T-helper 22 cell (primary cell): ENCODE data around the gene CNTNAP3.
"Not testable (repeated sequence)": the region's sequence is repeated elsewhere in the genome, so short reads cannot be mapped to it uniquely, and the experiment has no call there.

Experiments used
- DNase-seq: peaks from one replicate; pipeline ENCODE4 v3.0.0-alpha.2; 2020; ENCODE audit warnings: low read depth

The CNTNAP3 gene

DNA sequence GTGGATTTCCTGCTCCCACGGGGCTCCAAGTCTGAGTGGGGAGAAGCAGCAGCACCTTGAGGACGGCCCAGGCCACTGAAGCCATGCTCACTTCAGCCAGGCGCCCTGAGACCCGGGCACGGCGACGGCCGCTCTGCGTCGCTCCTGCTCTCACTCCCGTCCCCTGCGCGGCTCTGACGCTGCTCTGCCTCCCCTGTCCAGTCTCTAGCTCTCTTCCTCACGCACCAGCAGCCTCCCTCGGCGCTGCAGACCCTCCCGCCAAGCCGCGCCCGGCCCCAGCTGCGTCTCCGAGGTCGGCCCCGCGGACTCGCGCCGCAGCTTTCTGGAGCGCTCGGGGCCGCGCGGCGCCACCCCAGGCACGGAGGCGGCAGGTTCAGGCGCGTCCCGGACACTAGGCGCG is at the start of gene CNTNAP3:
Gene CNTNAP3 (minus strand): TSS at position 188 of the 400 bp plus-strand sequence. CDS start 103 bp downstream, at position 85.
- DNase-seq: not testable (repeated sequence)

DNA sequence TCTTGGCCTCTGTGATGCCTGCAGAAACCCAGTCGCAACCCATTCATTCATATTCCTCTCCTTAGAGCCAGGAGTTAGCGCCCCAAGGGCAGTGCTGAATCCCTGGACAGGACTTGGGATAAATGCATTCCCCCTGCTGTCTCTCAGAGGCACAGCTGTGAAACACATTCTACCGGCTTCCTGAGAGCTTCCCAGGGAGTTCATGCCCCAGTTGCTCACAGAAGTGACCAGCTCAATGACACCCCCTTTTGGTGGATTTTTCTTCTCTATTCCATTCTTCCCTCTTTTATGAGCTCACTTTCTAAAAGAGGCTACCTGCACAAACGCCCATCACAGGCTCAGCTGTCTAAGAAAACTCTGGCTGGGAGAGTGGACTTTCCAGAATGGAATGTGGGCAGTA is 8.0 kb downstream of the CNTNAP3 start:
- not testable (repeated sequence) for DNase-seq

DNA sequence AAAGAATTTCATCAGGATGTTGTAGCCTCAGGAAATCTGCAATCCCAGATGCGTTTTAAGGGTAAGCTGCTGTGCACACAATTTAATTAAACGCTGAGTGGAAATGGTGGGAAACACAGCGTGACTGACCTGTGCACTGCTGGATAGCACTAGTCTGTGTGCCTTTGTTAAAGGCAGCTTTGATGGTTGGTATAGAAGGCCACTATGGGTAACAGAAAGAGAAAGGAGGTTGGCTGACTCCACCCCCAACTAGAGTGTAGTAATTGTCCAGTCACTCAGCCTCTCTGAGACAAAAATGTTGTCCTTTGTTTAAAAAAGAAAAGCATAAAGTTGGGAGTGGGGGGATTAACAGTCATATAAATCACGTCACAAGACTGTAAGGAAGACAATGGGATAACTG is 45.5 kb downstream of the CNTNAP3 start:
- DNase-seq: not testable (repeated sequence)

DNA sequence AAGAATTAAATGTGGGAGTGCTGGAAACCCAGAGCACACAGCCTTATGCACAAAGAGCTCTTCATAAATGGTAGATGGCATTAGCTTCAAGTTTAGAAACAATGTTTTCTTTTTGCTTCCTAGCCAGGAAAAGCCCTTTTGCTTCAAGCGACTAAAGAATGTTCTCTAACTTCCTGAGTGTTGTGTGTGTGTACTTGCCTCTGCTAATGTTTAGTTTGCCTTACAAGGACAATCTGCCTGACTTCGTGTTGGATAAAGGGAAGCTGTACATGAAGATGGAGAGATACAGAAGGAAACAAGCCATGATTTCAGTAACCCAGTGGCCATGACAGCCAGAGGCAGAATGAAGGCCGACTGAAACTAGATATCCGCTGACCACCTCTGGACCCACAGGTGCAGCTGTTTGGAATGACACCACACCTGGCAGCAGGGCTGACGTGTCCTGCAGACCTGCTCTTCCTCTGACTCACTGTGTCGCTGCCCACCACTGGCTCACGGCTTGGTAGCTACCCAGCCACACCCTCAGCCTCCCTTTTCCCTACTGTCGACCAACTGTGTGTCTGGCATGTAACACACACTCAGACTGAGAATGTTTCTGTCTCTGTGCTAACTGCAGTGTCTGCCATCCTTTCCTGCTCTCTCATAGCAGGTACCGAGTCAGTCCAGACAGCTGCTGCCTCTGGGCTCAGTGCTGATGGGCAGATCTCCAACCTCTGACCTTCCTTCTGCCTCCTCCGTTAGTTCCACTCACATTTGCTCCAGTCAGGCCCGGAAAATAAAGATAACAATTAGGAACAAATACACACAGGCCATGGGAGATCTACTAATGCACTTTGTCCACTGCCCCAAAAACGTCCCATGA is 55.6 kb downstream of the CNTNAP3 start:
- DNase-seq: not testable (repeated sequence)

DNA sequence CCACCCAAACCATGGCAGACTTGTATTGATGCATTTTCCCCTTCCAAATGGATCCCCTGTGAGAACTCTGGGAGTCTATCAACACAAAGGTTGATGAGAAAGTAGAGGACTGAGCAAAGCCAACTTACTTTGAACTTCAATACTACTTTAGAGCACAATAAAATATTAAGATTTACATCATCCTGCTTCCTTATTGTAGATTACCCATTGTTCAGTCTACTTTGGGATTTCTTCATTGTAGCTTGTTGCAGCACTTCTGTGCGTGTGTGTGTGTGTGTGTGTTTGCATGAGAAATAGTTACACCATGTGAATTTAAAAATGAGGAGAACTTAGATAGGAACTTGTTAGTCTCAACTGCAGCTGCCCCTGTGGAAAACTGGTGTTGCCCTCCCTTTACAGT is 72.0 kb downstream of the CNTNAP3 start:
- DNase-seq: not testable (repeated sequence)

DNA sequence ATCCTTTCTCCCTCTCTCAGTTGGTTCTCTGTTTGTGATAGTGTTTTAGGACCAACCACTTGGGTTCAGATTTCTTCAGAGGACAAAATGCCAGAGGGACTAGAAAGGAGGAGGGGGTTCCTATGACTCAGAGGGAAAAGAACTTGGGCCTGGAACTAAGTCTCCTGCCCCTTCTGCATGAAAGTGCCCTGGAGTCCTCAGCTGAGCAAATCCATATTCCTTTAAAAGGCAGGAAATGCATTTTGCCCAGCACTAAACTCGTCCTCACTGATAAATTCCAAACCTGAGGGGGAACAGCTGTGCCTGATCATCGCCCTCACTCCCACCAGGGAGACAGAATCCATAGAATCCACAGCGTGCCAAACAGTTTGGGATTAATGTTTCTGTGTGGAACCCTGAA is 78.2 kb downstream of the CNTNAP3 start:
- DNase-seq: not testable (repeated sequence)

DNA sequence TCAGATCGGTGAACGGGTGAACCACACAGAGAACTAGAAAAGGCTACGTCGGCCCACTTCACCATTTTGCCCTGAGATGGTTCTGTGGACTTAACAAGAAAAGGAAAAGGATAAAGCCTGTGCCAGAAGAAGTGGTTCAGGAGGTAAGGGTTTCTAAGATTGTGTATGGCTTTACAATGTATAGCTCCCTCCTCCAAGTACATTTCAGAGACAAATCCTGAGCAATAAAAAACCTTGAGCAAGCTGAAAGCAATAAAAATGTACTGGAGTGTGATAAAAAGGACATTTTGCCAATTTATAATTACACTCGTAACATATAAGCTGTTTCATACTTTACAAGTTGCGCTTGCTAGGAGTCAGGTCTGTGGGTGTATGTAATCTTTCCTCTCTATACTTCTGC is 81.3 kb downstream of the CNTNAP3 start:
- not testable (repeated sequence) for DNase-seq

DNA sequence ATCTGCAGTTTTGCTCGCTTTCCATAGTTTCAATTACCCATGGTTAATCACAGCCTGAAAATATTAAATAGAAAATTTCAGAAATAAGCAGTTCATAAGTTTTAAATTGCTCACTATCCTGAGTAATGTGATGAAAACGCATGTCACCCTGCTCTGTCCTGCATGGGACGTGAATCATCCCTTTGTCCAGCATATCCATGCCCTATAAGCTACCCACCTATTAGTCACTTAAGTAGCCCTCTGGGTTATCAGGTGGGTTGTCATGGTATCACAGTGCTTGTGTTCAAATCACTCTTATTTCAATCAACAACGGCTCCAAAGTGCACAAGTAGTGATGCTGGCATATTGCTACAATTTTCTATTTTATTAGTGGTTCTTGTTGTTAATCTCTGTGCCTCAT is 82.1 kb downstream of the CNTNAP3 start:
- not testable (repeated sequence) for DNase-seq

DNA sequence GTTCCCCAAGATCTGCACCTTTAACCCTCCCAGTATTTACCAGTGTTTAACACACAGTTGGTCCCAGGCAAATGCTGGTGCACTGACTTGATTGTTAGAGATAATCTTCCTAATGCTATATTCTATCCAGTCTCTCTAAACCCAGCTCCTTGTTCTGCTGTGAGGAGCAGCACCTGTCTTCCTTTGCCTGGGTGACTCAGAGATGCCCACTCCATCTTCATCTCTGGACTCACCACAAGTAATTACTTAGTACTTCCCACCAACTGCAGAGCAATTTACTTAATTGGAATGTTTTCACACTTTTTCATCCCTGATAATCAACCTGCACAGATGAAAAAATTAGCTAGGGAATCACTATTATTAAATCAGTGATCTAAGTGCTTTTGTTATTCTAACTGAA is 87.6 kb downstream of the CNTNAP3 start:
- DNase-seq: not testable (repeated sequence)

DNA sequence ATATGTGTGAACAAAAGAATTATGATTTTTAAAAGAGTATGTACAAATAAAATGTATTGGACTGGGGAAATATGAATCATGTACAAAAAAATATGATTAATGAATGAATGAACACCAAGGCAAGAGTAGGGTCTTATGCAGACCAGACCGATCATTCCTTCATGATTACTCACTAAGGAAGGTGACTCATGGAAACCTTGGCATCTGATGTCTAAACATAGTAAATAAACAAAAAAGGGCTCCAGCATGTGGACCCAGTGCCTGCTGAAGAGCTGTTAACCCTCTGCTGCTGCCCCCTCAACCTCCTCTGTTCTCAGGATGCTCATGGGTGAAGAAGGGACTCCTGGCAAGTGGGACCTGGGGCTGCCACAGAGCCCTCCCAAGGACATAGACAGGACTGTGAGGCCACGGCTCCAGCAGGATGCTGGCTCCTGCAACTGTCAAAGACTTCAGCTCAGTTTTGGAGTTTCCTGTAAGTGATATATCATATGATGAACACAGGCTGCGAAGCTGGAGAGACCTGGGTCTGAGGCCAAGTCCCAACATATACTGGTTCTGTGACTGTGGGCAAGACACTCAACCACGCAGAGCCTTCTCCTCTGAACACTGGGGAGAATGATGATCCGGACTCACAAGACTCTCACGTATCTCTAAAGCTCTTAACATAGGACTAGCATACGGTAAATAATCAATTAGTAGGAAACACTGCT is 89.8 kb downstream of the CNTNAP3 start:
- DNase-seq: not testable (repeated sequence)

DNA sequence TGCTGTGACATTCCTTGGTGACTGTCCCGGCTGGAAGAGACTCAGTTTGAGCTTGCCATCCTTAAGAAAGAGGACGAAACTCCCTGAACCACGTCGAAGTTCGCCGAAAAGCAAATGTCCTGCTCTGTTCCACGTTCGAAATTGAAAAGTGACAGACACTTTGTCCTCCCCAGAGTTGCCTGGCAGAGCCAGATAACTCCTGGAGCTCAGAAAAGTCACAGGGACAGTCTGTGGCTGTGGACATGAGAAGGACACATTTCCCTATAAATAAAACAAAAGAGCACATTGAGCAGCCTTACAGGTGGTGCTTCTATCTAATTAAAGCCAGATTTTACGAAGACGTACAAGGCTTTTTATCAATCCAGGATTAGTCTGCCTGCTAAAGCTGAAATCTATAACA is 116.6 kb downstream of the CNTNAP3 start:
- not testable (repeated sequence) for DNase-seq

DNA sequence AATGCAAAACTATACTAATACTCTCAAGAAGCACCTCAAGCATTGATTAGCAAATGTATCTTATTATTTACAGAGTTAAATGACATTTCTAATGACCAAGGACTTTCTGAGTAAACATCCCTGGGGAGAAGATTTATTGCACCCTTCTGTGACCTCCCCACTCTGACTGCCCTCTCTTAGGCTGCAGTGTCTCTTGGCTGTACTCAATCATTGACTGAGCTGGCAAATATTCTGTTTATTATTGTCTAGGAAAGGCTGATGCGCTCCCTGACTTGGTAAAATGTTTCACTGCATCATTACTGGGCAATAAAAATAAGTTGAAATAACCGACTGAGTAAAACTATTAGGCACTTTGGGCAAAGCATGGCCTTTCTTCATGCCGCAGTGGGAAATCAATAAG is 130.3 kb downstream of the CNTNAP3 start:
- DNase-seq: not testable (repeated sequence)

DNA sequence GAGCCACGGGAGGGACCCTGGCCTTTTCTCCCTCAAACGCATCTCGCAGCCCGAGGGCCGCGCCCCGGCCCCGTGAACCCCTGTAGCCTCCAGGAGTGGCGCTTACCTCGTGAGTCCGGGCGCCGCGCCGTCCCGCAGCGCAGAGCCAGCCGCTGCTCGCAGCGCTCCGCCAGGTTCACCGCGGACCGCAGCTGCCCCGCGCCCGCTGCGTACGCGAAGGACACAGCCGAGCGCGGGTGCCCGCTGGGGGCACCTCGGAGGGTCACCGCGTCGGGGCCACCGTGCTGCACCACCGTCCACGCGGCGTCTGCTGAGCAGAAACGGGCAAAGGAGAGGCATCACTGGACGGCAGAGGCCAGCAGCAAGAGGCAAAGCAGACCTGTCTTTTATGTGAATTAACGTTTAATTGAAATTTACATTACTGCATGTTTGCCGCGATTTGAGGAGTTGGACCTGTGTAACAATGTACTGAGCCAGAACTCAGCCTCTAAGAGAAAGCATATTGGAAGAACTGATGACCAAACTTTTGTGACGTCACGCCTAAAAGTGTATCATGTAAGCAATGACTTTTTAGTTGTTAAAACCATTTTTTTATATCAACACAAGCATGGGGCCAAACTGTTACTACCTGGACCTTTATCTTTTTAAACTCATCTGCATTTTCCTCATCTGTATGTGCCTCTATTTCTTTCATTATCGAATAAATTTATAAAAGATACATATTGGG is 155.0 kb downstream of the CNTNAP3 start:
- not testable (repeated sequence) for DNase-seq

DNA sequence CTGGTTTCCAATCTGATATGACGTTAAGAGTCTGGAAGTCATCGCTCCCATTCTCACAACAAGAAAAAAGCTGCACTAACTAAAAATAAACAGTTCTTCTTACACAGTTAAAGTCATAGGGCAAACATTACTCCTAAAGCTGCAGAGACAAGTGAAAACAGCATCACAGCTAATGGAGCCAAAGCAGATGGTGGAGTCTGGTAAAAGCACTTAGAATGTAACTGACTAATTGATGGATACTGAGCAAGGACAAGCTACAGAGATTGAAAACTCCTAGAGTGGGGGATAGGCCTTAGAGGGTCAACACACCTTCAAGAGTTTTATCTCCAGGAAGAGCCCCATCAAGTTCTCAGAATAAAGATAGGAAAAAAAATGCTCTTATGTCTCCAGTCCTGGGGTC is 166.6 kb downstream of the CNTNAP3 start:
- DNase-seq: not testable (repeated sequence)

DNA sequence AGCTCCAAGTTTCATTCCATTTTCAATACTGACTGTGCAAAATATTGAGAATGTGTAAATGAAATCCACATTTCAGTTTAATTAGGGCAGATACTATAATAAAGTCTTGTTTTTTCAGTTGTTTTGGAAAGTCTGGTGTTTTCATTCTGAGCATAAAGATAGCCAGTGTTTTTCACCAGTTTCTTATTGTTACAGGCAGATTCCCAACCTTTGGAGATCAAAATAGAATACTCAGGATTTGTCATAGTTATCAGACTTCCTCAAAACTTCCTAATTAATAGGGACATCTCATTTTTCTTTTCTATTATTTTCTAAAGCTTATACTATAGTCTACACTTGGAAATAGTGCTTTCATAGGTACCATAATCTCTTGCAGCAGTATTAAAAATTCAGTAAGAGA is 176.2 kb downstream of the CNTNAP3 start:
- DNase-seq: not testable (repeated sequence)

DNA sequence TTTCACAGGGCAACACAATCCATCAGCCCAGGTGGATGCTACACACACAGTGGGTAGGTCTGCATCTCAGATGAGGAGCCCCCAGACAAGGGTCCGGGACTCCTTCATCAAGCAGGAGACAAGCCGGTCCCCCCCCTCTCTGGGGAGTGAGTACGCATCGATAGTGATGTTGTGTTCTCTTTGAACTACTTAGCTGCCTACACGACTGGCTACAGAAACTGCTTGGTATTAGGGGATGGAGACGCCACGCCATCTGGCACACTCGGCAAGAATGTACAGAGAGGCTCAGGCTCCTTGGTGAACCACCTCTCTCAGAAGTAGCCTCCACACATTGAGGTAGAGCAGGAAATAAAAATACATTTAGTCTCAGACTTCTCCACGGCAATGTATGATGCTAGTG is 179.8 kb downstream of the CNTNAP3 start:
- DNase-seq: no peak

DNA sequence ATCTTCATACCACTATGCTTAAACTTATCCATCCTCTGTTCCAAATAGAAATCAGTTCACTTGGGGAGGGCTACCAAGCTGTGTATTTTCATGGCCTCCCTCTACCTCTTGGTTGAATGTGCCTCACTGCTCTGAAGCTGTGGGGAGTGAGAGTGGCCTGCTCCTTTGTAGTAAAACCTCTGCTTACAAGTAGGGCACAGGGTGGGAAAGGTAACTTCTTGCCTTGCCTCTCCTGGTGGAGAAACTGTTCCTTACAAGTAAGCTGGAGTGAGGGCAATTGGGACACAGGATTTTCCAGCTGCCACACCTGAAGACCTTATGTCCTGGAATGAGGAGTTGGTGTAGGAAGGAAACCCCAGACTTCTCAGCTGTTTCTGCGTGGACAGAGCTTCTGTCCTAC is 190.8 kb downstream of the CNTNAP3 start:
- not testable (repeated sequence) for DNase-seq

DNA sequence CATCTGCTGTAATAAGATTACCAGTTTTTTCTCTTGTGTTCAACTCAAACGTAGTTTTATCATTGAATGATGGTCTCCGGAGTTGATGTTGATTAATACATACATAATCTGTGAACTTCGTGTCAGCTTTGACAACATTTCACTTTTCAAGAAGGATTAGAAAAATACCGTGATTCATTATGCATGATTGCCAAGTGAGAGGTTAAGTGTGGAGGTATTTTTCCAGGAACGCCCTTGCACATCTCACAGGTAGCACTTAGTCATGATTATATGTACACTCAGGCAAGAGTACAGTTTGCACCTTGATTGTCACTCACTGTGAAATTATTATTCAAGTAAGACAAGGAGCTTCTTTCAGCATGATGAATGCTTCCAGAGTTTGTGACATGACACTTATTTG is 202.7 kb downstream of the CNTNAP3 start:
- not testable (repeated sequence) for DNase-seq

DNA sequence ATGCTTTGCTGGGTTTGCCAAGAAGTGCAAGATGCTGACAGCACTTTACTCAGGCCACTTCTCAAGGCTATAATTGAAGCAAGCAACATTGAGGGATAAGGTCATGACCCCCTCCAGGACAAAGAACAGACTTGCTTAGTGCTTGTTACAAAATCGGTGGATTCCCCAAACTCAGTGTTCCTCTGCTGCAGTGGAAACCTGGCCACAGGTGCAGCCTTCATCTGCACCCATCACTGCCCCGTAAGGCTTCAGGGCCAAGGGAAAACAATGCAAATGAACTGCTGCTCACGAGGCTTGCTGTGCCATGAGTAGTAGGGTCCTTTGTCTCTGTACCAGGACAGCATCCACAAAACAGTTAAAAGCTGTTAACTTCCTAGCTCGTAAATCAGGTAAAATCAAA is 205.4 kb downstream of the CNTNAP3 start:
- not testable (repeated sequence) for DNase-seq

DNA sequence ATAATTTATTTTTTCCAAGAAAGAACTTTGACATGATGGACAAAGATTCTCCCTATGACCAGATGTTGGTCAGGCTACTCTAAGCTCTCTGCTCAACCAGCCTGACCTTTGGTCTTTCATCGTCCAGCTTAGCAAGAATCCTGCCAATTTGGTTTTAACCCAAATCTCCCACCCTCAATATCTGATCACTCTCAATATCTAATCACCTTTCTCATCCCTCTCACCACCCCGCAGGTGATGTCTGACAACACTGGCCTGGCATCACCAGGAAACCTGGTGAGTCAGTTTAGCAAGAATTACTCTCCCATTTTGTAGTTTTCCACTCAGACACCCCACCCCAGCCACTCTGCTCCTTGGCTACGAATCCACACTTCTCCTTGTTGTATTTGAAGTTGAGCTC is 207.9 kb downstream of the CNTNAP3 start:
- not testable (repeated sequence) for DNase-seq

DNA sequence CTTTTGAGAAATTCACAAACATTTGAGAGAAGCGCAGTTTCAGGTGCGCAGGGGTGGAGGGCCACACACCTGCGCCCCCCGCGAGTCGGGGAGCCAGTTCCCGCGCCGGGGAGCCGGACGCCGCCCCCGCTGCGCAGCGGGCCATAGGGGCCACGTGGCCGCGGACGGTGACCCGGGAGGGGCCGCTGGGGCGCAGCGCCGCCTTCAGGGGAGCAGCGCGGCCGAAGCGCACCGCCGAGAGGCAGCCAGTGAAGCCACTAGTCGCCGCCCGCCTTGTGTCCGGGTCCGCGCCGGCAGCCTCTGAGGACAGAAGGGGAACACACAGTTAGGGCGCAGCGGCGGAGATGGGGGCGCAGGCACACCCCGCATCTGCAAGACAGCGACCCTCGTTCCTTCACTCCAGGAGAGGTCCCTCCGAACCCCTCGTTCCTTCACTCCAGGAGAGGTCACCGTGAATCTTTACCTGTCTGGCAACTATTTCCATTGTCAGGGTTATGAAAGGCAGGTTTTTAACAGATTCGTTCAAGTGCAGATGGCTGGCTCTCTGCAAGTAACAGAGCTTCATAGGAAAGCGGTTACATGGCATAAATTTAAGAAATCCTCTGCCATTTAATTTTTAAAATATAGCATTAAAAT is 209.2 kb downstream of the CNTNAP3 start:
- DNase-seq: not testable (repeated sequence)

DNA sequence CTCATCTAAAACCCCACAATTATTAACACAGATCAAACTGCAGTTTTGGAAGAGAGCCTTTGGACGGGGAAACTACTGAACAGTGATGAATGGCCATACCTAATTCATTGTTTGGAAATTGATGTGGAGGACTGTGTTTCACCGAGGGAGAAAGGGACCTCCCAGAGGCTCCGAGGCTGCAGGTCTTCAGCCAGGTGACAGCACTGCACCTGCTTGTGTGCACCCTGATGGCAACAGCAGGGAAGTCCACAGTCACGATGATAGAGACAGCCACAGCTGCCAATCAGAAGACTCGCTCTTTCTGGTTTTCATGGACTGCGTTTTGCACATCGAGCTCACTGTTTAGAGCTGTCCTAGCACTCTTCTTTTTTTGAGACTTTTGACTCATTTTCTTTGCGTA is 214.4 kb downstream of the CNTNAP3 start:
- DNase-seq: not testable (repeated sequence)
